ENCODE results near the gene PDLIM5.

PDLIM5 gene

DNA sequence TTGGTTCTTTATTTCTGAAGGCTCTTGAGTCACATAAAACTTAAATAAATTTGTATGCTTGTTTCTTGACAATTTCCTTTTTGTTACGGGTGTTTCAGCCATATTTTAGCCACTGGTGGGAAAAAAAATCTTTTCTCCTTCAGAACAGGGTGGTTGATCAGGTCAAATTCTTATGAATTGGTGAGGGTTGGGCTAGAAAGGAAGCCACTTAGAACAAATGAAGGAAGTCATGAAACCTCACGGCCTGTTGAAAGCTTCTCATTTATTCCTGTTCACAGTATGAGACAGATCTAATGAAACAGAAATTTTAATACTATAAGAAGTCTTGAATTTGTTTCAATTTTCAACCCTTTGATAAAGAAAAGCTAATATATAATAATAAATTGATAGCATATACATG, 12.1 kb upstream of the PDLIM5 start:
- no peak for DNase-seq (ENCODE audit: extremely low read depth, insufficient read length)
- Histone ChIP-seq H3K36me3 (ENCODE audit: control insufficient read depth, insufficient read depth, low read length) (no peaks in the 10 kb centered on the region), H3K4me3 (replicated peaks; ENCODE audit: low read depth, low read length) (no peak overlapping the region), H3K27me3 (replicated peaks; ENCODE audit: control insufficient read depth, insufficient read depth, low read length) (no peaks in the 10 kb centered on the region)
- no peak for TF ChIP-seq CTCF (IDR thresholded peaks at IDR 0.05; ENCODE audit: insufficient read depth, low read length, poor library complexity, severe bottlenecking)

- TF ChIP-seq CTCF (IDR thresholded peaks at IDR 0.05; ENCODE audit: insufficient read depth, low read length, poor library complexity, severe bottlenecking): no peak
- H3K27me3 ChIP-seq (replicated peaks; ENCODE audit: control insufficient read depth, insufficient read depth, low read length): no peaks in the 10 kb centered on the region
- no peak overlapping the region for H3K4me3 ChIP-seq (replicated peaks; ENCODE audit: low read depth, low read length)
- DNase-seq (ENCODE audit: extremely low read depth, insufficient read length): no peak
- no peaks in the 10 kb centered on the region for H3K36me3 ChIP-seq (ENCODE audit: control insufficient read depth, insufficient read depth, low read length)
These were observed 9.9 kb upstream of the PDLIM5 start for GRCh38 chr4:94441838-94442237.

DNA sequence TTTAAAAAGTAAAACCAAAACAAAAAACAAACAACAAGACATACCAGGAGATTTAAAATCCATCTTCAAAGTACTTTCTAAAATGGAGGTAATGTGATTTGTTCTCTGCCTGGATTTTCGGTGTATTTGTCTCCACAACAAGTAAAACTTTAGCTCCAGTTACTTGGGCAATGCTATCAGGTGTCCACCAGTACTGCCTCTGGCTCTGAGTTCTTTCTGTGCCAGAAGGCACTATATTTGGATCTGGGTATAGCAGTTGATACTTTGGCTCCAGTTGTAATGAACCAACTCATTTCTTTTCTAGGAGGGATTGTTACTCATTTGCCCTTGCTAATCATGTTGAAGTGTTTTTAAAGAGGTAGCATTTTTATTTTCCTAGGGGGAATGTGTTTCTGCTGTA, 9.5 kb upstream of the PDLIM5 start:
- no peaks in the 10 kb centered on the region for H3K36me3 ChIP-seq (ENCODE audit: control insufficient read depth, insufficient read depth, low read length)
- TF ChIP-seq CTCF (IDR thresholded peaks at IDR 0.05; ENCODE audit: insufficient read depth, low read length, poor library complexity, severe bottlenecking): no peak
- H3K27me3 ChIP-seq (replicated peaks; ENCODE audit: control insufficient read depth, insufficient read depth, low read length): no peaks in the 10 kb centered on the region
- H3K4me3 ChIP-seq (replicated peaks; ENCODE audit: low read depth, low read length): no peak overlapping the region
- no peak for DNase-seq (ENCODE audit: extremely low read depth, insufficient read length)

DNA sequence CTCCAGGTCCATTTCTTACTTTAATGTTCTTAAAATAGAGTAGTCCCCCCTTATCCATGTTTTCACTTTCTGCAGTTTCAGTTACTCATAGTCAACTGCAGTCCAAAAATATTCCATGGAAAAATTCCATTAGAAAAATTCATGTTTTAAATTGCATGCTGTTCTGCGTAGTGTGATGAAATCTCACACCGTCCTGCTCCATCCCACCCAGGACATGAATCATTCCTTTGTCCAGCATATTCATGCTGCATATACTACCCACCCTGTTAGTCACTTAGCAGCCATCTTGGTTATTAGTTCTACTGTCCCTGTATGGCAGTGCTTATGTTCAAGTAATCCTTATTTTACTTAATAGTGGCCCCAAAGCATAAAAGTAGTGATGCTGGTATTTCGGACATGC, 5.4 kb upstream of the PDLIM5 start:
- Histone ChIP-seq H3K36me3 (ENCODE audit: control insufficient read depth, insufficient read depth, low read length) (no peaks in the 10 kb centered on the region), H3K4me3 (replicated peaks; ENCODE audit: low read depth, low read length) (no peak overlapping the region), H3K27me3 (replicated peaks; ENCODE audit: control insufficient read depth, insufficient read depth, low read length) (no peaks in the 10 kb centered on the region)
- TF ChIP-seq CTCF (IDR thresholded peaks at IDR 0.05; ENCODE audit: insufficient read depth, low read length, poor library complexity, severe bottlenecking): no peak
- no peak for DNase-seq (ENCODE audit: extremely low read depth, insufficient read length)

DNA sequence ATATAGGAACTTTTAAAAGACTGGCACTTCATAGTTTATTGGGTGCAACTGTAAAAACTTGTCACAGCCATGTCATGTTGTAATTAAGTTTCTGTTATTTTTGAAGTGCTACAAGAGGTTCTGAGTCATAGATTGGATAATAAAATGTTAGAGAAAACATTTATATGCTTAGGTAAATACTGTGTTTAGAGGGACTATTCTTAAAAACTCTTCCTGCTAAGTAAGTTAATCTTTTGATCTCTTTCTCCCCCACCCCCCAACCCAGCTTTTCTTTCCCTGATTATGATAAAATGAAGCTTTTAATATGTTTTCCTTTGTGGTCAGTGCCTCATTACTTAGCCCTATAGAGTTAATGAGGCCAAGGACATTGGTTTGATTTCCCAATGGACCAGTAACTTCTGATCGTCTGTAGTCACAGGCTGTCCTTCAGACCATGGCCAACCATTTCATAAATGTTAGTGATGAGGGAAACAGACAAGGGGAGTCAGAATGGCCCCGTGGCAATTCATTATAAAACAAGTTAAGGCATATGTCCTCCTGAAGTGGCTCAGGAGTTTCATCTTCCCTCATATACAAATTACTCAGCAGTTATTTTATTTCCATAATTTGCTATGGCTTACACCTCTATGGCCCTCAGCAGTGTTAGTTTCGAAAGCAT, 3.9 kb upstream of the PDLIM5 start:
- H3K36me3 ChIP-seq (ENCODE audit: control insufficient read depth, insufficient read depth, low read length): no peaks in the 10 kb centered on the region

More for the DNA sequence above, 3.9 kb upstream of the PDLIM5 start:
- Histone ChIP-seq H3K27me3 (replicated peaks; ENCODE audit: control insufficient read depth, insufficient read depth, low read length) (no peaks in the 10 kb centered on the region), H3K4me3 (replicated peaks; ENCODE audit: low read depth, low read length) (no peak overlapping the region)
- DNase-seq (ENCODE audit: extremely low read depth, insufficient read length): no peak
- no peak for TF ChIP-seq CTCF (IDR thresholded peaks at IDR 0.05; ENCODE audit: insufficient read depth, low read length, poor library complexity, severe bottlenecking)
